Activated CD8-positive, alpha-beta memory T cell treated with anti-CD3 and anti-CD28 coated beads for 36 hours (primary cell): ENCODE measurements around the gene TPRG1. TPM values are rescaled to one million over a fixed set of nuclear protein-coding genes. Genes with fewer than 3 reads are reported as not detected.

Source experiments
- CTCF ChIA-PET: fragments of 350-600 bp; sonication (Branson Sonifier 250); formaldehyde crosslinking; loops from one replicate; lab custom pipeline; 2021; ENCODE audit warnings: antibody characterized with exemption; lab: Charles Lee
- POLR2A ChIA-PET: fragments of 350-600 bp; sonication (Branson Sonifier 250); formaldehyde crosslinking; loops from one replicate; lab custom pipeline; 2021; ENCODE audit warnings: antibody characterized with exemption; lab: Charles Lee
- total RNA-seq, 2 experiments: library from RNA; stranded (reverse); gene quantifications; one replicate each; pipeline ENCODE4 v1.2.3, GENCODE V29; 2021

TPRG1 gene
- total RNA-seq, 2 experiments from 2014 or later = 16.4 to 19.1 TPM

GRCh38 chr3:189204937-189205336 lies 33.2 kb downstream of the TPRG1 start:
- ChIA-PET POLR2A (no interaction called here), CTCF (interaction anchor here (0.9 to 1.7 kb wide), 2 partner anchors 13 to 18 kb away, joined by 3 to 5 read pairs; no protein-coding TSS in a partner anchor)

- ChIA-PET POLR2A (no interaction called here), CTCF (interaction anchor here (0.6 kb wide), 1 partner anchor 22 kb away, joined by 4 read pairs; no protein-coding TSS in a partner anchor)
These were observed 38.5 kb downstream of the TPRG1 start for GRCh38 chr3:189210251-189210770.

GRCh38 chr3:189212681-189213080 lies 40.9 kb downstream of the TPRG1 start:
- ChIA-PET POLR2A (no interaction called here), CTCF (no interaction called here)

- ChIA-PET CTCF (no interaction called here), POLR2A (no interaction called here)
These were observed 42.9 kb downstream of the TPRG1 start for GRCh38 chr3:189214651-189215050.

- POLR2A ChIA-PET = no interaction called here
- CTCF ChIA-PET = no interaction called here
These were observed 51.3 kb downstream of the TPRG1 start for GRCh38 chr3:189222927-189223636.

GRCh38 chr3:189225431-189225830 lies 53.7 kb downstream of the TPRG1 start:
- CTCF ChIA-PET = no interaction called here
- POLR2A ChIA-PET = no interaction called here

GRCh38 chr3:189227249-189227648 lies 55.5 kb downstream of the TPRG1 start:
- CTCF ChIA-PET = no interaction called here
- POLR2A ChIA-PET = no interaction called here

- ChIA-PET POLR2A (no interaction called here), CTCF (no interaction called here)
These were observed 57.5 kb downstream of the TPRG1 start for GRCh38 chr3:189229196-189229828.

GRCh38 chr3:189232790-189233189 lies 61.0 kb downstream of the TPRG1 start:
- ChIA-PET CTCF (interaction anchor here (0.6 kb wide), 1 partner anchor 162 kb away, joined by 3 read pairs; no protein-coding TSS in a partner anchor), POLR2A (no interaction called here)

- ChIA-PET POLR2A (no interaction called here), CTCF (interaction anchor here (0.6 kb wide), 1 partner anchor 162 kb away, joined by 3 read pairs; no protein-coding TSS in a partner anchor)
These were observed 61.6 kb downstream of the TPRG1 start for GRCh38 chr3:189233225-189233858.

- POLR2A ChIA-PET = no interaction called here
These were observed 63.4 kb downstream of the TPRG1 start for GRCh38 chr3:189235214-189235613.

GRCh38 chr3:189236352-189236751 lies 64.6 kb downstream of the TPRG1 start:
- ChIA-PET CTCF (no interaction called here), POLR2A (no interaction called here)

More at GRCh38 chr3:189235214-189235613, 63.4 kb downstream of the TPRG1 start:
- CTCF ChIA-PET = interaction anchor here (0.6 kb wide), 1 partner anchor 1927 kb away, joined by 3 read pairs; no protein-coding TSS in a partner anchor

- CTCF ChIA-PET = no interaction called here
These were observed 65.8 kb downstream of the TPRG1 start for GRCh38 chr3:189237526-189237925.

GRCh38 chr3:189238071-189238470 lies 66.3 kb downstream of the TPRG1 start:
- ChIA-PET POLR2A (no interaction called here), CTCF (no interaction called here)

More at GRCh38 chr3:189237526-189237925, 65.8 kb downstream of the TPRG1 start:
- POLR2A ChIA-PET = no interaction called here

GRCh38 chr3:189239616-189240015 lies 67.8 kb downstream of the TPRG1 start:
- ChIA-PET POLR2A (no interaction called here), CTCF (no interaction called here)

- ChIA-PET POLR2A (no interaction called here), CTCF (no interaction called here)
These were observed 78.2 kb downstream of the TPRG1 start for GRCh38 chr3:189249987-189250386.

GRCh38 chr3:189258261-189258660 lies 86.5 kb downstream of the TPRG1 start:
- POLR2A ChIA-PET = no interaction called here
- CTCF ChIA-PET = no interaction called here

GRCh38 chr3:189260556-189261493 lies 89.1 kb downstream of the TPRG1 start:
- ChIA-PET CTCF (no interaction called here), POLR2A (no interaction called here)

GRCh38 chr3:189262746-189263145 lies 91.0 kb downstream of the TPRG1 start:
- POLR2A ChIA-PET = no interaction called here
- CTCF ChIA-PET = interaction anchor here (0.7 kb wide), 1 partner anchor 572 kb away, joined by 3 read pairs; no protein-coding TSS in a partner anchor
